Dermis blood vessel endothelial cell (primary cell): ENCODE results near the gene KIF3B. TPM values are rescaled to one million over a fixed set of nuclear protein-coding genes. Genes with fewer than 3 reads are reported as not detected.

Source experiments
- total RNA-seq: library from RNA; depleted of rRNA; stranded (reverse); fragments of >200 nt; gene quantifications from 2 replicates; pipeline ENCODE4 v1.2.3, GENCODE V29; 2014

KIF3B gene
- total RNA-seq, 1 donor from 2014 or later = 24.0 TPM

Other genes starting within 250 kb of the KIF3B start
- gene HCK, start 225.4 kb upstream of the KIF3B start, total RNA-seq = not detected in 2 replicates
- gene TM9SF4, start 167.9 kb upstream of the KIF3B start, total RNA-seq = 33.5 and 41.3 TPM in 2 replicates
- 2.6 and 4.1 TPM in 2 replicates for gene PLAGL2, start 69.9 kb upstream of the KIF3B start, total RNA-seq
- 35.2 and 49.7 TPM in 2 replicates for gene POFUT1, start 69.8 kb upstream of the KIF3B start, total RNA-seq
- gene ASXL1, start 80.7 kb downstream of the KIF3B start, total RNA-seq = 53.4 and 62.1 TPM in 2 replicates